Fibroblast of lung (primary cell): Measurements from ENCODE around the gene LSAMP. TPM values are rescaled to one million over a fixed set of nuclear protein-coding genes. Genes with fewer than 3 reads are reported as not detected.

Experiments
- DNase-seq, 2 donors: peaks; one replicate each; pipeline versions ENCODE4 v3.0.0 to v3.0.0-alpha.2; 2010; ENCODE audit warnings: low read depth in 2 of 2
- H2AFZ ChIP-seq: 2 replicates; pipeline ENCODE4 v1.5.1; 2012; ENCODE audit warnings: low read length, control low read depth, inconsistent platforms
- H3K27ac ChIP-seq: 2 replicates; pipeline ENCODE4 v1.5.1; 2011; ENCODE audit warnings: low read length, control low read depth; ENCODE audit not compliant: insufficient read depth
- H3K27me3 ChIP-seq: 2 replicates; pipeline ENCODE4 v1.5.1; 2011; ENCODE audit warnings: mild to moderate bottlenecking, low read length; ENCODE audit not compliant: control insufficient read depth, insufficient read depth
- H3K36me3 ChIP-seq: 2 replicates; pipeline ENCODE4 v1.5.1; 2011; ENCODE audit warnings: low read length; ENCODE audit not compliant: control insufficient read depth, insufficient read depth
- H3K4me1 ChIP-seq: 2 replicates; pipeline ENCODE4 v1.5.1; 2011; ENCODE audit warnings: low read length; ENCODE audit not compliant: control insufficient read depth, insufficient read depth; ENCODE audit errors: extremely low read depth
- H3K4me2 ChIP-seq: 2 replicates; pipeline ENCODE4 v1.5.1; 2011; ENCODE audit warnings: low read length, control low read depth; ENCODE audit not compliant: insufficient read depth; ENCODE audit errors: extremely low read depth
- H3K4me3 ChIP-seq, 4 experiments: fragments of 200-600 bp in 1 of 4; sonication (generic) in 1 of 4; replicated peaks in 1 of 4; 2 replicates each; pipeline ENCODE4 v1.5.1; 2011 to 2016; ENCODE audit warnings: low read length in 4 of 4, low read depth in 3 of 4, mild to moderate bottlenecking in 3 of 4, control low read depth in 2 of 4, inconsistent platforms in 1 of 4, mixed read lengths in 1 of 4; ENCODE audit not compliant: insufficient read depth in 1 of 4; ENCODE audit errors: control extremely low read depth in 1 of 4
- H3K79me2 ChIP-seq: 2 replicates; pipeline ENCODE4 v1.5.1; 2012; ENCODE audit warnings: mild to moderate bottlenecking, low read length, inconsistent platforms; ENCODE audit not compliant: control insufficient read depth, insufficient read depth
- H3K9ac ChIP-seq: 2 replicates; pipeline ENCODE4 v1.5.1; 2011; ENCODE audit warnings: mild to moderate bottlenecking, low read length, control low read depth; ENCODE audit not compliant: insufficient read depth
- H3K9me3 ChIP-seq: 2 replicates; pipeline ENCODE4 v1.5.1; 2012; ENCODE audit warnings: low read depth, low read length; ENCODE audit not compliant: control insufficient read depth, insufficient read depth
- H4K20me1 ChIP-seq: 2 replicates; pipeline ENCODE4 v1.5.1; 2011; ENCODE audit warnings: low read length; ENCODE audit not compliant: control insufficient read depth, insufficient read depth; ENCODE audit errors: extremely low read depth
- CTCF ChIP-seq, 2 donors: IDR thresholded peaks in 1 of 2; conservative IDR thresholded peaks in 1 of 2; 1 replicate in 1 of 2; 2 replicates in 1 of 2; pipeline ENCODE4 v1.5.1; 2011 to 2012; ENCODE audit warnings: low read length in 2 of 2, control low read depth in 1 of 2, inconsistent platforms in 1 of 2, low read depth in 1 of 2, mild to moderate bottlenecking in 1 of 2
- EZH2 ChIP-seq: IDR thresholded peaks from 2 replicates; pipeline ENCODE4 v1.5.1; 2012; ENCODE audit warnings: low read length, control low read depth, mild to moderate bottlenecking; ENCODE audit errors: missing control alignments
- polyA plus RNA-seq, 2 donors: library from polyadenylated mRNA; depleted of rRNA in 1 of 2; stranded (reverse) in 1 of 2; unstranded in 1 of 2; fragments of >200 nt; gene quantifications; 2 replicates each; pipeline ENCODE4 v1.2.1, GENCODE V29; 2011 to 2012; ENCODE audit warnings: missing spikeins in 1 of 2
- total RNA-seq: library from RNA; depleted of rRNA; stranded (reverse); fragments of >200 nt; gene quantifications from 2 replicates; pipeline ENCODE4 v1.2.1, GENCODE V29; 2014

Gene LSAMP
- total and polyA plus RNA-seq, 2 donors (not counting 1 experiment from before 2014, with no cell fraction given), result 4.8 to 5.9 TPM

GRCh38 chr3:116160594-116160993 lies 284.7 kb downstream of the LSAMP start:
- Histone ChIP-seq H2AFZ (no peak overlapping the region), H3K4me2 (no peak overlapping the region), H3K9ac (no peak overlapping the region), H3K27me3 (no peaks in the 10 kb centered on the region), H4K20me1 (no peaks in the 10 kb centered on the region), H3K4me3 (no peak overlapping the region), H3K79me2 (no peaks in the 10 kb centered on the region), H3K27ac (no peak overlapping the region), H3K36me3 (no peaks in the 10 kb centered on the region), H3K4me1 (no peaks in the 10 kb centered on the region), H3K9me3 (no peaks in the 10 kb centered on the region)
- DNase-seq, result no peak
- TF ChIP-seq CTCF (conservative IDR thresholded peaks at IDR 0.05 in 1 of 2, IDR thresholded peaks at IDR 0.05 in 1 of 2; ENCODE audit: low read depth in 1 of 2, low read length in 2 of 2), result no peak
- TF ChIP-seq EZH2, result no peak

DNA sequence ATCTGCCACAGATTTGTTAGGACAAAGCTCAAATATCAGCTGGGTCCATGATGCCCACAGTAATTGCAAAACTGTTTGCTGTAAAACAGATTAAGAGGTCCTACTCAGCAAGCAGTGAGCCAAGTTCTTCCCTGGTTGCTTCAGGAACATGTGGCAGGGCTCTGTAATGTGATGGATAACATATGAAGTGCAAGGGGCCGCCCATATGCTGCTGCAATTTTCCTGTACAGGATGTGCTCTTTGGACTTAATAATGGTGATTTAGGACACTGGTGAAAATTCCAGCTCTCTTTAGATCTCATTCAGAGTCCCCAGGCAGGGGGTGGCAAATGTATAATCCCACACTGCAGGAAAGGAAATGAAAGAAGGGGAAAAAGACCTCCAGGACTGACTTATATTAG lies 289.4 kb downstream of the LSAMP start:
- H2AFZ ChIP-seq, result no peak overlapping the region

DNA sequence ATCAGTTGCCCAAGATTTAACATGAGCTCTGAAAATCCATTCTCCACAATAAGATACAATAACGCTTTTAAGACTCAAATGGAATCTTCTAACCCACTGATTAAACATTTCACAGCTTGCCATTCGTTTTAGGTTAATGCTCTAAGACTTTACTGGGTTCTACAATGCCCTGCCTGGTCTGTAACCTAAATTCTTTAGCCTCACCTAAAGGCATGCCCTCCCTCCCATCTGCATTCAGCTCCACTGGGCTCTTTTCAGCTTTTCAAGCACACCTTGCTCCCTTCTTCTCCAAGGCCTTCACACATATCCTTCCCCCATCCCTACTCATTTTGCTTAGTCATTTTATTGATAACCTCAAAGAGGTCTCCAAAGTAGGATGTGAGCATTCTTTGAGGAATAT lies 290.9 kb downstream of the LSAMP start:
- Histone ChIP-seq H4K20me1 (no peaks in the 10 kb centered on the region), H3K9ac (no peak overlapping the region), H3K4me1 (no peaks in the 10 kb centered on the region), H2AFZ (no peak overlapping the region), H3K4me2 (no peak overlapping the region), H3K4me3 (no peak overlapping the region), H3K27me3 (no peaks in the 10 kb centered on the region), H3K36me3 (no peaks in the 10 kb centered on the region), H3K9me3 (no peaks in the 10 kb centered on the region), H3K79me2 (no peaks in the 10 kb centered on the region), H3K27ac (no peak overlapping the region)
- DNase-seq, result no peak
- no peak for TF ChIP-seq CTCF (conservative IDR thresholded peaks at IDR 0.05 in 1 of 2, IDR thresholded peaks at IDR 0.05 in 1 of 2; ENCODE audit: low read depth in 1 of 2, low read length in 2 of 2)
- TF ChIP-seq EZH2, result no peak

More for the DNA sequence above, 289.4 kb downstream of the LSAMP start:
- no peaks in the 10 kb centered on the region for H3K79me2 ChIP-seq
- no peaks in the 10 kb centered on the region for H3K36me3 ChIP-seq
- H3K27me3 ChIP-seq, result no peaks in the 10 kb centered on the region
- H3K9me3 ChIP-seq, result no peaks in the 10 kb centered on the region
- no peak overlapping the region for H3K9ac ChIP-seq
- no peaks in the 10 kb centered on the region for H3K4me1 ChIP-seq
- H3K4me3 ChIP-seq, result no peak overlapping the region
- H4K20me1 ChIP-seq, result no peaks in the 10 kb centered on the region
- H3K27ac ChIP-seq, result no peak overlapping the region
- TF ChIP-seq EZH2 (no peak), CTCF (conservative IDR thresholded peaks at IDR 0.05 in 1 of 2, IDR thresholded peaks at IDR 0.05 in 1 of 2; ENCODE audit: low read depth in 1 of 2, low read length in 2 of 2) (no peak)
- H3K4me2 ChIP-seq, result no peak overlapping the region
- DNase-seq, result peak in 1 of 2 donors; percentile 90
